Epidermal melanocyte (primary cell): ENCODE data around the gene GABBR2.

Experiments used
- DNase-seq: peaks from one replicate; pipeline ENCODE4 v3.0.0; 2011; ENCODE audit warnings: low spot score; ENCODE audit not compliant: insufficient read length

The GABBR2 gene

DNA sequence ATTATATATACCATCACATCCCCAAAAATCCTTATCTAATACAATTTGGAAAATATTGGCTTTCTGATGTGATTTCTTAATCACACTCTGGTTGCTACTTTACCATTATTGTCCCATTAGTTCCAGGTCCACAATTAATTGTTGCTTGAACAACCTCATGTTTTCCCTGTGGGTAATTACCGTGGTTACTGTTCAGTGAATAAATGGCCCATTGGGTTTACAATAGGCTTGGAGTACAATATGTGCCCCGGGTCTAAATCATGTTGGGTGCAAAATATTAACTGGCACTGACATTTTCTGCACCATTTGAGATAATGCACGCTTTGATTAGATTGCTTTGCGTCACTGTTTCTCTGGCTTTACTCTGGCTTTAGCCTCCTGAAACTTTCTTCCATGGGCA lies 163.7 kb downstream of the GABBR2 start:
- DNase-seq = no peak

DNA sequence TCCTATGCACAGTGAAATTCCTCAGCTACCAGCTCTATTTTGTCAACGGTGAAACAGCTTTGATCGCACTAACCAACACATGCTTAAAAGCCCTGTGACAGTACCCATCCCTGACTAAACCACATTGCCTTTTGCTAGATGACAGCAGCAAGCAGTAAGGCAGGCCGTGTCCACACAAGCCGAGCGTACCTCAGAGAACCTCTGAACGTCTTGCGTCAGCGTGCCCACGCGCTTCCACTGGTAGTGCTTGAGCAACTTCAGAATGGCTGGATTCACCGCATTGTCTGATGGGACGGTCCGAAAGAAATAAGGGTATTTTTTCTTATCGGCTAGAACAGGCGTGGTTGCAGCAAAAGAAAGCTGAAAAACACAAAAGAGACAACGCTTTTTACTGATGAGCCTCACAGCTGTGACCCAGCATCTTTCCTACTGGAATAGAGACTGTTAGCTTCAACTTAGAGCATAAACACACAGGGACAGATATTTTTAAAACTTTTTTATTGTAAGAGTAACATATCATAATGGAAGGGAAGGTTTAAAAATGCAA lies 167.0 kb downstream of the GABBR2 start:
- no peak for DNase-seq

DNA sequence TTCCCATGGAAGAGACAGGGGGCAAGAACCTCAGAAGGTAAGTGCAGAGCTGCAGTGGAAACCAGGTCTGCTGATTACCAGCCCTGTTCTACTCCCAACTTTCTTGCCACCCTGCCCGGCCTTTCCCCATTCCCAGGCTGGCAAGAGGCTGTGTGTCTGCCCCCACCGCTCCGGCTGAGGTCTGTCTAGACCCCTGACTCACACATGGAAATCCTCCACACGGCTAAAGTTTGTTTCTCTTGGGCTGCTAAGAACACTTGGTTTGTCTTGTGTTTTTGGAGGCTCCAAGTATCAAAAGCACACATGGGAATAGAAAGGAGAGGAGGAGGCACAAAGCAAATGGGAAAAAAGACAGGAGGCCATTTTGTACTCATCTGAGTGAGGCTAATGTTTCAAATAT lies 168.3 kb downstream of the GABBR2 start:
- no peak for DNase-seq

DNA sequence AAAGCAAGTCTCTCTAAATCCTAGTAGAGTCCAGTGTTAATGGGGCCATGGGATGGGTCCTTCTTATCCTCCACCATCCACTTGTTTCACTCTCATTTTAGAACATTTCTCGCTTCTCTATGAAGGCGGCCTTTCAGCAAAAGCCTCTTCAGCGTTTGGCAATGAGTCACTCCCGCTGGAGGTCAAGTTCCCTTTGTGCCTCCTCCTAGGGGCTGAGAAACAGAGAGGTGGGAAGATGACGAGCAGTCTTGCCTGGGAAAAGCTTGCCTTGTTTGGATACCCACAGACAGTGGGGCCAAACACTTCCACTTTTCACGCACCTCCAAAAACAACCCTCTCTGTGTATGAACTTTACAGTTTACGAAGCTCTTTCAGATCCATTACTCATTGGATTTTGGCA lies 168.8 kb downstream of the GABBR2 start:
- no peak for DNase-seq

DNA sequence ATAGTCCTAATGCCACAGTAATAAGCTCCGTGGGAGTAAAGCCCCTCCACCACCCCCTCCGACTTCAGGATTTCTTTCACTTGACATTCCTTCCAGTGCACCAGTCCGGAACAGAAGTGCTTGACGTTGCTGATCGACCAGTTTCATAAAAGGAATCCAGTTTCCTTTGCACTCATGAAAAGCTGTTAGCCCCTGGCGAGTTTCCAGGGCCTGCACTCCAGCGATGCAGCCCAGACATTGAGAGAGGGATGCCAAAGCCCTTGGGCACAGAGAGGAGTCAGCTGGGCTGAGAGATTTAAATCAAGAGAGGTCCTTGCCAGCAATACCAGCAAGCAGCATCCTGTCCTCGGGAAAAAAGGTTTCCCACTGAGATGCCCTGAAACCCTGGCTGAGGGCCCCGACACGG lies 170.1 kb downstream of the GABBR2 start:
- peak; percentile 68 for DNase-seq

DNA sequence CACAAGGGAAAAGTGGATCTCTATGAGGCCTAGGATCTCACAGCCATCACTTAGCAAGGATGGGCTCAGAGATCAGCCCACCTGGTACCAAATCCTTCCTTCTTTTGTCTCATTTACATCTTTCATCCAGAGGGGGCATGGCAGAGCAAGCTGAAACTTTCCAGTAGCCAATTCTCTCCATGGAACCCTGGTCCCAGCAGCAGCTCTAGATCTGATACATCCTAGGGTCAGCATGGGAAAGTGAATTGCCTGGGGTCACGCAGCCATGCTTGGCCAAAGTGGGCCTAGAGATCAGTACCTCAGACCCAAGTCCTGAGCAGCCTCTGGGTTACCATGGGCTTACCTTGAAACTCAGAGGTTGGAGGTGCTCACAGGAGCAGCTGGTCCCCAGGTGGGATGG lies 170.5 kb downstream of the GABBR2 start:
- DNase-seq = no peak

DNA sequence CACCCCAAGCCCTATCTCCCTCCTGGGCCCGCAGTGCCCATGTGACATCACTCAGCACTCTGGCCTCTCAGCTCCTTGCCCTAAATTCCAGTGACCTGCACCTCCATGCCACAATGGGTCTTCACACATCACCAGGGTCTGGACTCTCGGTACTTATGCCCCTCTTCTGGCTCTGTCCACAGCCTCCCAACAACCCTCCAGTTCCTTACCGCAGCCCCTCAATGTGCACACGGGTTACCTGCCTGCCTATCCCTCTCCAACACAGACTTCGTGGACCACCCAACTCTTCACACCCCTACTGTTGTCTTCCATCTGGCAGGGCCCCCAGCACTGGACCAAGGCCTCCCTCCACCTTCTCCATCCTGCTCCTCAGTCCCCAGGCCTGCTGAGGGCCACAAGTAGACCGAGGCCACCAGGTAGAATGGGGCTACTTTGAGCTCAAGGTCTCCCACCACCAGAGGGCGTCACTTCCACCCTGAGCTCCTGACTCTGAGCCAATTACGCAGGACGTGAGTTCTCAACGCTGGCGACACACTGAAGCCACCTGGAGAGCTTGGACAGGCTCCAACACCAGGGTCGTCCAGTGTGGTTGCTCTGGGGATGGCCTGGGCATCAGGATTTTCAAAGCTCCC lies 172.1 kb downstream of the GABBR2 start:
- DNase-seq = no peak

DNA sequence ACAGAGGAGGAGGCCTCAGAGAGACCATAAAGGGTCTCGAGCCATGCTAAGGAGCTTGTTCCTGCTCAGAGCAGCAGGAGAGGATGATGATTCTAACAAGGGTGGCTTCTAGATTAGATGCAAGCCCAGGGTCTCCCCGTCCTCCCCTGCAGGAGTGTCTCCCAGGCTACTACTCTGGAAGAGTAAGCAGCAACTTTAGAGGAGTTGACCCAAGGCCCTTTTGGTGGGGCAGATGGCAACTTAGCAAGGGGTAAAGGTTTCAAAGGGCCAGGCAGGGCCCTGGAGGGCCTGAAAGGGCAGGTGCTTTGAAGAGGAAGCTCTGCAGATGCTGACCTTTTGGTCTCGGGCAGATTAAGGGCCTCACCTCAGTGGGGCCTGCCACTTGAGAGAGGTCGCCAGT lies 174.9 kb downstream of the GABBR2 start:
- no peak for DNase-seq

DNA sequence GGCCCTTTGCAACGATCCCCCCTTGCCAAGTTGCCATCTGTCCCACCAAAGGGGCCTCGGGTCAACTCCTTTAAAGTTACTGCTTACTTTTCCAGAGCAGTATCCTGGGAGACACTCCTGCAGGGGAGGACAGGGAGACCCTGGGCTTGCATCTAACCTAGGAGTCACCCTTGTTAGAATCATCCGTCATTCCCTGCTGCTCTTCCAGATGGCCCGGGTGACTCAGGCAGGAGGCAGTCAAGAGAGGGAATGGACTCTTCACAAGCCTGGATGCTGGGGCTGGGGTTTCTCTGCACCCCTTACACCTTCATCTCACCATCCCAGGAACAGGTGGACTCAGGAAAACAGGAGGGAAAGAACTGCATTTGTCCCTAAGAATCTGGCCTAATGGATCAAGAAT lies 175.6 kb downstream of the GABBR2 start:
- DNase-seq = no peak

DNA sequence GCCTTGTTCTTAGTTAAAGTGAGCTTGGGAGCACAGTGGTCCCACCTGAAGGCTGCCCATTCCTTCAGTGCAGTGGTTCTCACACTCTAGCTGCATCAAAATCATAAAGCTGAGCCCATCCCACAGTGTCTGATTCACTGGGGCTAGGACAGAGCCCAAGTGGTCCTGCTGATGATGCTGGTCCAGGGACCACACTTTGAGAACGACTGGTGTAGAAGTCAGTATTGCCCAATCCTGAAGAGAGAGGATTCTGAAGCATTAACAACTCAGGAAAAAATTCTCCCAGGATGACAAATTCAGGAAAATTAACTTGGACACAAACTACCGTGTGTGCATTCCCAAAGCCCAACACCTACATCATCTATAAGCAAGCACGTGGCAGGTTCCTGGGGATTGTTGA lies 176.2 kb downstream of the GABBR2 start:
- no peak for DNase-seq

DNA sequence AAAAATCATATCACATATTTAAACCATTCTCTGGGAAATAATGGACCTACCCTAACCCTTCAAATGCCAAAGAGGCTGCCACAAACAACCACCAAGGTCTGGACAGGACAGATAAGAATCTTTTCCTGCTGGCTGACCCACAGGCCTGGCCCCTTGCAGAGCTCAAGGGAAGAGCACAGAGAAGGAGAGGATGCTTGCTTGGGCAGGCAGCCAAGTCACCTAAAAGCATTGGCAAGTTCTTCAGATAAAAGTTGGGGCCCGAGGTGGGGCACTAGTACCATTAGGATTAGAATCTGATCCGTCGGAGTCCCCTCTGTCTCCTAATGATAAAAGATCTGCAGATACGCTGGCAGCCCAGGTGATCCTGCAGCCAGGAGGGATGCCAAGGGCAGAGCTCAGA lies 176.6 kb downstream of the GABBR2 start:
- DNase-seq = no peak

DNA sequence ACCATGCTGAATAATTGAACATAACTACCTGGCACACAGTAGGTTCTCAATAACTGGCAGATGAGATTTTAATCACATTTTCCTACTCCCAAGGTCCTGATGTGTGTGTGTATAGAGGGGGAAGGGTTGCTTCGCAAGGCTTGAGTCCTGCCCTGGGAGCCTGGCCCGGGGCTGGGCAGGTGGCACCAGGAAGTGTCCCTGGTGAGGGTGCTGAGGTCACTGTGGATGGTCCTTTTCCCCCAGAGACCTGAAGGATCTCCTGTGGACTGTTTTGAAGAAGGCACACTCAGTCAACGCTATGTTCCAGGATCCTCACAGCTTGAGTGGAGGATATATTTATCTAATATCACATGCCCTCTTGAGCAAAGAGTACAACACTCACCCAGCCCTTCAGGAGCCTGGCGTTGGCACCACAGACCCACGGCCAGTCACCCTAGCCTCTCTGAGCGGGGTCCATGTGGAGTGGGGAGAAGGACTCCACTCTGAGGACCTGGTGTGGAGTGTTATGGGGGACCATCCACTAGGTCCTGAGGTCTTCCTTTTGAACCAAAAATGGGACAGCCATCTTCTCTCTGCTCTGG lies 177.8 kb downstream of the GABBR2 start:
- DNase-seq = no peak

DNA sequence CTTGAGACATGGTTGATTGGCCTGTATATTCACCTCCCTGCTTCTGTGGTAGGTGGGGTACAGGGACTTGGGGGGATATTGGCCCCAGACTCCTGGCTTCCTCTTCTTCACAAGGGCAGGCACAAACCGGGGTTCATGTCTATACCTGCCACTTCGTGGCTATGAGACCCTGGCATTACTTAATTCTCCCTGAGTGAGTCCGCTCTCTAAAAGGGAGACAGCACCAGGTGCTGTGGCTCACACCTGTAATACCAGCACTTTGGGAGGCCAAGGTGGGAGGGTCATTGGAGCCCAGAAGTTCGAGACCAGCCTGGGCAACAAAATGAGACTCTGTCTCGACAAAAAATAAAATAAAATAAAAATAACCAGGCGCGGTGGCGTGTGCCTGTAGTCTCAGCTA lies 178.5 kb downstream of the GABBR2 start:
- DNase-seq = no peak

DNA sequence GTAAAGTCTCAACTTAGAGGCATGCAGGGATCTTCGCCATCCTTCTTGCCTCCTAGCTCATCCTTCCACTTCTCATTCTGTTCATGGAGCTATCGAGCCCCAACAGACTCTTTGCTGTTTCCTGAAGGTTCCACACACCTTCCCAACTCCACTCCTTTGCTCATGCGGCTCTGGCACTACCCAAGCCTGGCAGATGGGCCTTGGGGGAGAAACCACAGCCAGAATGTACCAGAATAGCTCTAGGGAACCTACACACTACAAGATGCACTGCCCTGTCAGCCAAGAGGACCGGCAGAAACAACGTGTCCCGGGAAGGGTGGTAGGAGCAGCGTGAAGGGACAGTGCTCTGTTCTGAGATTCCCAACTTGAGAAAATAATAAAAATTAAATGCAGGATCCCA lies 178.9 kb downstream of the GABBR2 start:
- DNase-seq = no peak

DNA sequence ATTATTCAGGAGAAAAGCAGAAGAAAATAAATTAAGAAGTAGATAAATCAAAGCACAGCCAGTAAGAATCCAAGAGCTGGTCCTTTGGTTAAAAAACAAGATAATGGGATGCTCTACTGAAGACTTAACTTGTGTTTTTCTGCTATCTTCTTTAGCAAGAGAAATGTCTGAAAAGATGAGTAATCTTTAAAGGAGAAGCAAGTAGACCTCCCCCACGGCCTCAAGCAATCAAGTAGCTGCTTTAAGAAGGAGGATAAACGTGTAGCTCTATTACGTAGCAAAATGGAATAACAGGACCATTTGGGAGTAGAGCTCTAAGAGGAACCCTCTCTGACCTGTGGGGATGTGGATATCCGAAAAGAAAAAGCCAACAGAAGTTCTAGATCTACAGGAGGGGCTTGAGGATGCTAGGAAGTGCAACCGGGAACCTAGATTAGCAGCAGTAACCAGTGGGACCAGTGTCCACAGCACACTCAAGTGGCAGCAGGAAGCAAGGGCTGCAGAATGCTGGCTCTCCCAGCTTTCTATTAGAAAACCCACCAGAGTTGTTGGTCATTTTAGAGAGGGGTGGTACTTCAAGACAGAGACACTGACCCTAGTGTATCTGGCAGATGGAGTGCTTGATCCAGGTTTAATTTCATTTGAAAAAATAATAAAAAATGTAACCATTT lies 185.4 kb downstream of the GABBR2 start:
- DNase-seq = no peak

DNA sequence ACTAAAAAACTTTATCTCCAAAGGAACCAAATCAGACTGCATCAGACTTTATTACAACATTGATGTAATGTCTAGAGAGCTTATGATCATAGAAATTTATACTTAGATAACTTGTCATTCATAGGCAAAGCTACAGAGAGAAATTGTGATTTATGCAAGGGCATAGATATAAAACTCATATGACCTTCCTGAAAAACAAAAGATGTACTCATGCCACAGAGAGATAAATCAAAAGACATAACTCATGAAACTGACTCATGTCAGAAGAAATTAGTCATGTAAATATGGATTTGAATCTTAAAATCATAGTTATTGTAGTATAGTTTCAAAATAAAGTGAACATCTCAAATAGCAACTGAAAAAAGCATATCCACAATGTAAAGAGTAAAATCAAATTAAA lies 186.2 kb downstream of the GABBR2 start:
- DNase-seq = no peak

DNA sequence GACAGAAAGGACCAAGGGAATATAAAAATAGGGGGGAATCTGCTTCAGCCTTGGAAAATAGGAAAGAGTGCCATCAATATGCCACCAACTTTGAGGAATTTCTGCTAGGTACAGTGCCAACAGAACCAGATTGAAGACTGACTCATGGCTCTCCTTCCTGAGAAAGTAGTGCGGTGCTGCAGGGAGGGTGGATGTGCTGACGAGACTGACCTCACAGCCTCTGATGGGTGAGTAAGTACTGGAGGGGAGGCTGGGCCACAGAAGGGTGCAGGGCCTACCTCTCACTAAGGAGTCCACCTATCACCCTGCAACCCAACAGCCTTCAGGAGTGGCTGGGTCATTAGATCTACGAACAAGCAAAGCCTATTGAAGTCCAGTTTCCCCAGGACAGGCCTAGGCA lies 187.6 kb downstream of the GABBR2 start:
- no peak for DNase-seq

DNA sequence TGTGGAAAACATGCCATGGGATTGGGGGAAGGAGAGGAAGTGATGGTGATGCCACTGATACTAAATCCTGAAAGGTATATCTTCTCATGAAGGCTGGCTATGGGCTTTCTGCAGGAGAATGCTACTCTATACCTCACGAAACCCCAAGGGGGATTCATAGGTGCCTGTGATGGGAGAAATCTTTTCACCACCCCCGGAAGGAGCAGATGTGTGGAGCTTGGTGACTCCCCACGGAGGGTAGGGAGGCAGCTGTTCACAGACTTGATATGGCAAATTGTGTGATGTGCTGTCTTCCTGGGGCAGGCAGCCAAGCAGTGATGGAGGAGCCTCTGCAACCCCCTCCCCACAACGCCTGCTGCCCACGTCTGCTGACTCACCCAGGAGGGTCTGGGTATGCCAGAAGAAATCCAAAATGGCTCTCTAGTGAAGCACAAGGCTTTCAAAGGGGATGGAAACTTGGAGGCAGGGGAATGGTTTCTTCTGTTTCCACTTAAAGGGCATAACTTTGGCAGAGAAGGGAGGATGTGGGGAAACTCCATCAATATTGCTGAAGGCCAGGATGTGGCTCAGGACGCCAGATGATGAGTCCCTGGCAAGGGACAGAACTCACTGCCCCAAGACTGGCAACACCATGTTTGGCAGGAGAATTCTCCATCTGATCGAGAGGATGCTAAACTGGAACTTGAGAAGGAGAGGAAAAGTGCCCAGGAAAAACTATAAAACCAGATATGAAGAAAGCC lies 188.3 kb downstream of the GABBR2 start:
- no peak for DNase-seq

DNA sequence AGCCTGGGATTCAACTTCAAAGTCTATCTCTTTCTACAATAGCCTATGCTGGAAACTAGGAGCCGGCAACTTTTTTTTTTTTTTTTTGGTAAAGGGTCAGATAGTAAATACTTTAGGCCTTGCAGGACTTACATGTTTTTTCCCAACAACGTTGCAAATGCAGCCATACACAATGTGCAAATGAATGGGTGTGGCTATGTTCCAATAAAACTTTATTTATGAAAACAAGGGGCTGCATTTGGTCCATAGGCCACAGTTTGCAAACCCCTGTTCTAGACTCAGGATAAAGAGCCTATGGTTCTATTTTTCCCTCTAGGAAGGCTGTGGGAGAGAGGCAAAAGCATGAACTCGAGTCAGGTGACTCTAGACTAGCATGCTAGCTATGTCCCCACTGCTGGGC lies 189.1 kb downstream of the GABBR2 start:
- DNase-seq = no peak

DNA sequence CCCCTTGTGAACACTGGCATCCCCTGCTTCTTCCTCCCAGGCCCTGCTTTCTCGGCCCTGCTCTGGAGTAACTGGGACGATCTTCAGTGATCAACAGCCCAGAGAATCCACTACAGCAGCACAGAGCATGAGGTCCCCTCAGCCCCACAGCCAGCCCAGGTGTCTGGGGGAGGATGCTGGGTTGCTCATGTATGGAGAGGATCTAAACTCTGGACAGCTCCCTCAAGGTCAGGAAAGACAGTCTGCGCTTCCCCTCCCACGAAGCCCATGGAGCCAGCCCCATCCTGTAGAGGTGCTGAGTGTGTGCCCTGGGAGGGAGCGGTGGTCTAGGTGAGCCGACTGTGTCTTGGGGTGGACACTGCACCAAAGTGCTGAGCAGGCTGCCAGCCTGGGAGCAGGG lies 190.2 kb downstream of the GABBR2 start:
- DNase-seq = no peak

DNA sequence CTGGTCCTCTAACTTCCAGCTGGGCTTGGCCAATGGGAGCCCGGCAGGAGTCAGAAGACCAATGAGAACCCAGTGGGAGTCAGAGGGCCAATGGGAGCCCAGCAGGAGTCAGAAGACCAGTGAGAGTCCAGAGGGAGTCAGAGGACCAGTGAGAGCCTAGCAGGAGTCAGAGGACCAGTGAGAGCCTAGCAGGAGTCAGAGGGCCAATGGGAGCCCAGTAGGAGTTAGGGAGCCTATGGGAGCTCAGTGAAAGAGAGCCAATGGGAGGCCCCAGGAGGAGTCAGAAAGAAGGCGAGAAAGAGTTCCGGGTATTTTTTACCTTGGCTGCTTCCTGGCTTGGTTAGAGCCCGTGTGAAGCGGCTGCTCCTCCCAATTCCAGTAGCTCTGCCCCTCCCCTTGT lies 191.0 kb downstream of the GABBR2 start:
- no peak for DNase-seq

DNA sequence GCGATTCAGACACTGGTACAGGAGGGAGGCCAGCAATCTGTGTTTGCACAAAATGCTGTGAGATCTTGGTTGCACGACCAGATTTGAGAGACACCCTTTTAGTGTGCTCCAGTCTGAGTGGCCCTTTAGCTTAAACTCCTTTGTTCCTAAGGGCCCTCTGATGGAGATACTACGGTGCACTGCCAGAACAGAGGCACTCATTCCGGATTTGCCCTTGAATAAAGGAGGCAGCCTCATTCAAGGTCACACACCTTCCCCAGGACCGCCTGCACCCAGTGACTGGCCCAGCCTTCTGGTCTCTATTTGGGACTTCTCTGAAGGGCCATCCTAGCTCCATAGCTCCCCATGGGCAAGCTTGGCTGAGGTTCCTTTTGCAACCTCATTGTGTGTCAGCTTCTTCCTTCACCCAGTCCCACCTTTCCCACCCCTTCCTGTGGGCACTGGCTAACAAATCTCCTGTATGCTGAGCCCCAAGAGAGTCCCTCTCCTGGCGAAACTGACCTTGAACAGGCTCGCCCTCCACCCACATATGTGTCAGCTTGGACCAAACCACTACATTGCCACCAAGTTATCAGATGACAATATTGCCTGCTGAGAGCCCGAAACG lies 191.7 kb downstream of the GABBR2 start:
- DNase-seq = no peak
